DOHH2 (cell line): Measurements from ENCODE around the gene BABAM2.
A peak's percentile ranks its signal among the peaks of the same experiment; 100 is the strongest.

Source experiments
- H3F3A ChIP-seq: fragments of 200-600 bp; sonication (generic), shearing (Covaris generic); 2 replicates; pipeline ENCODE4 v1.6.0; 2016; ENCODE audit warnings: antibody characterized with exemption, mild to moderate bottlenecking; ENCODE audit not compliant: control insufficient read depth, insufficient read depth
- H3K27ac ChIP-seq: fragments of 200-600 bp; sonication (generic); 2 replicates; pipeline ENCODE4 v1.5.1; 2014; ENCODE audit warnings: low read depth, mild to moderate bottlenecking, low read length, moderate library complexity
- H3K27me3 ChIP-seq: fragments of 200-600 bp; sonication (generic); 2 replicates; pipeline ENCODE4 v1.6.1; 2014; ENCODE audit warnings: mild to moderate bottlenecking, low read length, mixed read lengths; ENCODE audit not compliant: control insufficient read depth
- H3K36me3 ChIP-seq: fragments of 200-600 bp; sonication (generic); 2 replicates; pipeline ENCODE4 v1.6.1; 2014; ENCODE audit warnings: mild to moderate bottlenecking, low read length, moderate library complexity, mixed read lengths; ENCODE audit not compliant: control insufficient read depth
- H3K4me1 ChIP-seq: fragments of 200-600 bp; sonication (generic); 2 replicates; pipeline ENCODE4 v1.6.1; 2014; ENCODE audit warnings: mild to moderate bottlenecking, low read length, mixed read lengths; ENCODE audit not compliant: control insufficient read depth
- H3K4me2 ChIP-seq: fragments of 200-600 bp; sonication (generic); 2 replicates; pipeline ENCODE4 v1.6.0; 2014; ENCODE audit warnings: mild to moderate bottlenecking, low read length, moderate library complexity
- H3K4me3 ChIP-seq: fragments of 200-600 bp; sonication (generic); 2 replicates; pipeline ENCODE4 v1.5.1; 2014; ENCODE audit warnings: mild to moderate bottlenecking, low read length, mixed read lengths
- H3K79me2 ChIP-seq: fragments of 200-600 bp; sonication (generic); 2 replicates; pipeline ENCODE4 v1.6.1; 2014; ENCODE audit warnings: mild to moderate bottlenecking, low read length, mixed read lengths; ENCODE audit not compliant: control insufficient read depth
- H3K9me2 ChIP-seq: fragments of 200-600 bp; sonication (generic); replicated peaks from 2 replicates; pipeline ENCODE4 v1.6.1; 2014; ENCODE audit warnings: mild to moderate bottlenecking, low read length, mixed read lengths; ENCODE audit not compliant: control insufficient read depth
- H3K9me3 ChIP-seq: fragments of 200-600 bp; sonication (generic); 2 replicates; pipeline ENCODE4 v1.6.1; 2014; ENCODE audit warnings: antibody characterized with exemption, low read length, mixed read lengths; ENCODE audit not compliant: control insufficient read depth, insufficient read depth
- H4K20me1 ChIP-seq: fragments of 200-600 bp; sonication (generic); 2 replicates; pipeline ENCODE4 v1.6.0; 2014; ENCODE audit warnings: low read depth, mild to moderate bottlenecking, antibody characterized with exemption, low read length, moderate library complexity; ENCODE audit not compliant: control insufficient read depth, insufficient read depth
- EZH2phosphoT487 ChIP-seq: fragments of 200-600 bp; sonication (generic); IDR thresholded peaks from 2 replicates; pipeline ENCODE4 v1.6.1; 2017; ENCODE audit warnings: borderline replicate concordance, mild to moderate bottlenecking, antibody characterized with exemption, low read length, moderate library complexity, mixed read lengths
- TF ChIP-seq, protein P1 (sequence below): fragments of 200-600 bp; sonication (generic); IDR thresholded peaks from one replicate; pipeline ENCODE4 v1.5.1; 2014; ENCODE audit warnings: antibody characterized with exemption, mild to moderate bottlenecking, low read depth, low read length; ENCODE audit not compliant: poor library complexity, severe bottlenecking

BABAM2 gene

DNA sequence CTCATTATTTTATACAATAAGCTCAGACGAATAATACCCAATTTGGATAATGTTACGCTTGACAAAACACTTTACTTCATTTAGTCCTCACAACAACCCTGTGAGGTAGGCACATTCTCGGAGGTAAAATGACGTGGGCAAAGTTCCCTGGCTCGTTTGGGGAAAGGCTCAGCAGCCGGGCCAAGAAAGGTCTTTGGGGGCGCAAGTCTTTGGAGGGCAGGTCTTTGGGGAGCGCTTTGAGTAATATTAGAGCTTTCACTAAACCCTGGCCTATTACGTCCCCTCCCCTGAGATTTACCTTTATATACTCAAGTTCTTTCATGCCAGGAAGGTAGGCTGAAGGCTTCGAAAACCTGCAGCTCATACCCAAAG, 769 bp upstream of the BABAM2 start:
- H3K27ac ChIP-seq: peak overlapping the region; percentile 79; the same call in 1 of the 2 replicates

DNA sequence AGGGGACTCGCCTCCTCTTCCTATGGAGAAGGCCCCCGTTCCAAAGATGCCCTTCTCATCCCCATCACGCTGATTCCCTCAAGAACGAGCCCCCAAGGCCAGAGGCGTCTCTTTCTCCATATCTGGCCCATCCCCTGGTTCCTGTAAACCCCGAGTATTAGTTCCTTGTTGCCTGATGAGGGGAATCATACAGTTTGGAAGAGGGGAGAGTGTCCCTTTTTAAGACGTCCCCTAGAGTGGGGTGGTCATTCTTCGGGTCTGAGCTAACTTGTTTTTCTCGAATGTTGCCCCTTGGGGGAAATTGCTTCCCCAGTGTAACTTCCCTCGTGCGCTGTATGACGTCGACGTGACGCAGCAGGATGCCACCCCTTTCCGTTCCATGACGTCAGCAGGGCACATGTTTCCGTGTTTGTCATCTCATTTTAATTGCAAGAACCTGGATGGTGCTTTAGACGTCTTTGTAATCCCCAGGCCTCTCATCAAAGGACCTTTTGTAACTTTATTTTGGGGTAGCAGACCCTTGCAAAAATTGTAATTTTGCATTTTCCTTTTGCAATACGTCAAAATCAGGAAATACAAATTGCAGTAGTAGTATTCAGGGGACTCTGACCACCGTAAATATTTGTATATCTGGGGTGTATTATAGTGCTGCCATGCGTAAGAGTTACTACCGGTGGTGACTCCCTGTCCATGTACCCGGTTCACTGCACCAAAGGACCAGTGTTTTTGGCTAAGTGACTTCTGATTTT, 569 bp downstream of the BABAM2 start:
- H3K9me2 ChIP-seq: no peaks in the 10 kb centered on the region
- H3K27ac ChIP-seq: peak overlapping the region; percentile 79
- no peaks in the 10 kb centered on the region for H4K20me1 ChIP-seq
- peaks cover 18% of the 10 kb centered on the region for H3K36me3 ChIP-seq
- peak overlapping the region; percentile 81 for H3K4me2 ChIP-seq
- TF ChIP-seq, protein P1, sequence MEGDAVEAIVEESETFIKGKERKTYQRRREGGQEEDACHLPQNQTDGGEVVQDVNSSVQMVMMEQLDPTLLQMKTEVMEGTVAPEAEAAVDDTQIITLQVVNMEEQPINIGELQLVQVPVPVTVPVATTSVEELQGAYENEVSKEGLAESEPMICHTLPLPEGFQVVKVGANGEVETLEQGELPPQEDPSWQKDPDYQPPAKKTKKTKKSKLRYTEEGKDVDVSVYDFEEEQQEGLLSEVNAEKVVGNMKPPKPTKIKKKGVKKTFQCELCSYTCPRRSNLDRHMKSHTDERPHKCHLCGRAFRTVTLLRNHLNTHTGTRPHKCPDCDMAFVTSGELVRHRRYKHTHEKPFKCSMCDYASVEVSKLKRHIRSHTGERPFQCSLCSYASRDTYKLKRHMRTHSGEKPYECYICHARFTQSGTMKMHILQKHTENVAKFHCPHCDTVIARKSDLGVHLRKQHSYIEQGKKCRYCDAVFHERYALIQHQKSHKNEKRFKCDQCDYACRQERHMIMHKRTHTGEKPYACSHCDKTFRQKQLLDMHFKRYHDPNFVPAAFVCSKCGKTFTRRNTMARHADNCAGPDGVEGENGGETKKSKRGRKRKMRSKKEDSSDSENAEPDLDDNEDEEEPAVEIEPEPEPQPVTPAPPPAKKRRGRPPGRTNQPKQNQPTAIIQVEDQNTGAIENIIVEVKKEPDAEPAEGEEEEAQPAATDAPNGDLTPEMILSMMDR: no peak
- TF ChIP-seq EZH2phosphoT487: no peak
- H3K9me3 ChIP-seq: no peaks in the 10 kb centered on the region
- peaks cover 5% of the 10 kb centered on the region; the same call in 1 of the 2 replicates for H3F3A ChIP-seq
- no peaks in the 10 kb centered on the region for H3K27me3 ChIP-seq
- H3K4me3 ChIP-seq: peak overlapping the region; percentile 93
- H3K79me2 ChIP-seq: peaks cover 29% of the 10 kb centered on the region
- peaks cover 53% of the 10 kb centered on the region for H3K4me1 ChIP-seq

More for the DNA sequence above, 769 bp upstream of the BABAM2 start:
- H3K9me2 ChIP-seq: no peaks in the 10 kb centered on the region
- H4K20me1 ChIP-seq: no peaks in the 10 kb centered on the region
- peak overlapping the region; percentile 93 for H3K4me3 ChIP-seq
- H3K4me1 ChIP-seq: peaks cover 53% of the 10 kb centered on the region
- H3K36me3 ChIP-seq: peaks cover 8% of the 10 kb centered on the region
- H3K79me2 ChIP-seq: peaks cover 29% of the 10 kb centered on the region
- peak overlapping the region; percentile 81 for H3K4me2 ChIP-seq
- no peaks in the 10 kb centered on the region for H3K9me3 ChIP-seq
- H3K27me3 ChIP-seq: no peaks in the 10 kb centered on the region
- TF ChIP-seq EZH2phosphoT487: no peak
- TF ChIP-seq, protein P1: no peak
- H3F3A ChIP-seq: peaks cover 5% of the 10 kb centered on the region; the same call in 1 of the 2 replicates

DNA sequence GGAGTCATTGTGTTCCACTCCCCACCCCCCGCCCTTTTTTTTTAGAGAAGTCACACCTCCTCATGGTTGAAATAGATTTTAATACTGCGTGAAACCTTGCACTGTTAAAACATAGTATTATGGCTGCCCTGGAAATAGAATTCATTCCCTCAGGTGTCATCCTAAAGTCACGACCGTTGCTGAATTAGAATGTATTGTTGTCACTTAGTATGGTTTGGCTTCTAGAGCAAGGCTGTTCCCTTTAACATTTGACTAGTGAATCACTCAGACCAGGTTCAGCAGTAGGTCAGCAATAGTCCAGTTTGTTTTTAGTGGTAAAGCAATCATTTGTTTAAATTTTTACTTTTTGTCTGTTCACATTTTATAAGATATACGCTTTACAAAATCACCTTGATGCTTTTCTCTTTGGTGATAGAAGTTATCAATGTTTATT, 1.2 kb downstream of the BABAM2 start:
- Histone ChIP-seq H3K4me3 (peak overlapping the region; percentile 93), H4K20me1 (no peaks in the 10 kb centered on the region), H3F3A (peaks cover 5% of the 10 kb centered on the region; the same call in 1 of the 2 replicates), H3K79me2 (peaks cover 29% of the 10 kb centered on the region), H3K27ac (no peak overlapping the region), H3K9me3 (no peaks in the 10 kb centered on the region), H3K36me3 (peaks cover 23% of the 10 kb centered on the region), H3K27me3 (no peaks in the 10 kb centered on the region), H3K4me1 (peaks cover 53% of the 10 kb centered on the region), H3K4me2 (peak overlapping the region; percentile 81), H3K9me2 (no peaks in the 10 kb centered on the region)
- no peak for TF ChIP-seq EZH2phosphoT487
- TF ChIP-seq, protein P1: no peak
